IMR-90 (cell line): ENCODE measurements around the gene SLC22A14. TPM values are rescaled to one million over a fixed set of nuclear protein-coding genes. Genes with fewer than 3 reads are reported as not detected.

Source experiments
- ATAC-seq: fragments of 200-7000 bp; cut with Tn5 transposase; 2 replicates; pipeline ENCODE4 v1.9.1; 2020; ENCODE audit warnings: low read depth, mild to moderate bottlenecking, moderate library complexity
- BruUV-seq: library from RNA; stranded (reverse); fragments of 400-500 nt; replicated peaks from 2 replicates; lab custom pipeline; 2021; lab: Mats Ljungman, UMichigan
- CTCF ChIA-PET: fragments of 300-600 bp; formaldehyde crosslinking; extraction: SDS; loops from one replicate; lab custom pipeline; 2021; ENCODE audit warnings: antibody characterized with exemption; lab: Yijun Ruan, JAX
- POLR2A ChIA-PET: fragments of 300-600 bp; sonication (Branson Sonifier 250); formaldehyde crosslinking; loops from one replicate; lab custom pipeline; 2022; ENCODE audit warnings: antibody characterized with exemption; ENCODE audit not compliant: unreplicated experiment; lab: Charles Lee
- DNase-seq: peaks from one replicate; pipeline ENCODE4 v3.0.0; 2013
- H2AFZ ChIP-seq: replicated peaks from 2 replicates; pipeline ENCODE3; 2013; ENCODE audit warnings: low read length, mild to moderate bottlenecking; ENCODE audit not compliant: poor library complexity
- H2AK5ac ChIP-seq: 2 replicates; pipeline ENCODE4 v1.6.1; 2013; ENCODE audit warnings: low read depth, low read length, inconsistent platforms
- H2AK9ac ChIP-seq: replicated peaks from 2 replicates; pipeline ENCODE3; 2013; ENCODE audit warnings: mild to moderate bottlenecking, low read depth, low read length, moderate library complexity; ENCODE audit not compliant: poor library complexity
- H2BK120ac ChIP-seq: 2 replicates; pipeline ENCODE4 v1.6.1; 2013; ENCODE audit warnings: low read depth, low read length, inconsistent platforms
- H2BK15ac ChIP-seq: 3 replicates; pipeline ENCODE4 v1.6.1; 2013; ENCODE audit warnings: low read depth, low read length, inconsistent platforms
- H2BK20ac ChIP-seq: 2 replicates; pipeline ENCODE4 v1.6.1; 2013; ENCODE audit warnings: low read depth, mild to moderate bottlenecking, inconsistent platforms, low read length, moderate library complexity
- H2BK5ac ChIP-seq: 2 replicates; pipeline ENCODE4 v1.6.1; 2013; ENCODE audit warnings: mild to moderate bottlenecking, low read depth, low read length, inconsistent platforms; ENCODE audit not compliant: poor library complexity, severe bottlenecking
- H3K14ac ChIP-seq: replicated peaks from 2 replicates; pipeline ENCODE4 v1.6.1; 2013; ENCODE audit warnings: low read depth, low read length, inconsistent platforms
- H3K18ac ChIP-seq: 2 replicates; pipeline ENCODE4 v1.6.1; 2013; ENCODE audit warnings: low read depth, low read length, control low read depth
- H3K23ac ChIP-seq: 2 replicates; pipeline ENCODE4 v1.6.1; 2013; ENCODE audit warnings: low read depth, low read length, inconsistent platforms
- H3K27ac ChIP-seq: 2 replicates; pipeline ENCODE4 v1.5.1; 2013; ENCODE audit warnings: mild to moderate bottlenecking, control low read depth, low read length; ENCODE audit not compliant: insufficient read depth
- H3K27me3 ChIP-seq: 2 replicates; pipeline ENCODE4 v1.6.1; 2013; ENCODE audit warnings: low read length; ENCODE audit not compliant: control insufficient read depth, insufficient read depth
- H3K36me3 ChIP-seq: 2 replicates; pipeline ENCODE4 v1.6.1; 2013; ENCODE audit warnings: low read length, mixed read lengths; ENCODE audit not compliant: control insufficient read depth, insufficient read depth
- H3K4ac ChIP-seq: 2 replicates; pipeline ENCODE4 v1.6.1; 2013; ENCODE audit warnings: low read depth, low read length, inconsistent platforms
- H3K4me1 ChIP-seq: 2 replicates; pipeline ENCODE4 v1.6.1; 2013; ENCODE audit warnings: low read length, mixed read lengths; ENCODE audit not compliant: control insufficient read depth, insufficient read depth
- H3K4me2 ChIP-seq: 2 replicates; pipeline ENCODE4 v1.6.1; 2013; ENCODE audit warnings: low read depth, mild to moderate bottlenecking, control low read depth, low read length, moderate library complexity
- H3K4me3 ChIP-seq: 2 replicates; pipeline ENCODE4 v1.5.1; 2013; ENCODE audit warnings: low read depth, mild to moderate bottlenecking, control low read depth, low read length, moderate library complexity; ENCODE audit not compliant: insufficient read depth
- H3K56ac ChIP-seq: 2 replicates; pipeline ENCODE4 v1.6.1; 2013; ENCODE audit warnings: low read length, inconsistent platforms; ENCODE audit not compliant: insufficient read depth; ENCODE audit errors: extremely low read depth
- H3K79me1 ChIP-seq, 2 experiments: 2 replicates each; pipeline ENCODE4 v1.6.1; 2013; ENCODE audit warnings: low read length in 2 of 2, inconsistent platforms in 1 of 2, low read depth in 1 of 2
- H3K9ac ChIP-seq: 2 replicates; pipeline ENCODE4 v1.6.1; 2013; ENCODE audit warnings: low read depth, low read length, control low read depth
- H3K9me1 ChIP-seq: 2 replicates; pipeline ENCODE4 v1.6.1; 2013; ENCODE audit warnings: low read length, inconsistent platforms; ENCODE audit not compliant: insufficient read depth
- H3K9me3 ChIP-seq: 2 replicates; pipeline ENCODE4 v1.6.1; 2013; ENCODE audit warnings: low read length; ENCODE audit not compliant: control insufficient read depth, insufficient read depth
- H4K20me1 ChIP-seq: 2 replicates; pipeline ENCODE4 v1.6.1; 2013; ENCODE audit warnings: low read length, inconsistent platforms; ENCODE audit not compliant: insufficient read depth
- H4K5ac ChIP-seq: 2 replicates; pipeline ENCODE4 v1.6.1; 2013; ENCODE audit warnings: mild to moderate bottlenecking, low read depth, low read length, control low read depth
- H4K8ac ChIP-seq, 2 experiments: 2 replicates each; pipeline ENCODE4 v1.6.1; 2013; ENCODE audit warnings: low read depth in 2 of 2, low read length in 2 of 2, control low read depth in 1 of 2, inconsistent platforms in 1 of 2
- H4K91ac ChIP-seq: 2 replicates; pipeline ENCODE4 v1.6.1; 2013; ENCODE audit warnings: low read depth, low read length, inconsistent platforms; ENCODE audit not compliant: insufficient read depth
- CTCF ChIP-seq: conservative IDR thresholded peaks from 2 replicates; pipeline ENCODE4 v1.5.1; 2012; ENCODE audit warnings: mild to moderate bottlenecking, low read depth, low read length, improper control_type of control experiment
- POLR2A ChIP-seq: IDR thresholded peaks from 2 replicates; pipeline ENCODE4 v1.6.1; 2012; ENCODE audit warnings: mild to moderate bottlenecking, low read depth, low read length
- RFX5 ChIP-seq: IDR thresholded peaks from 2 replicates; pipeline ENCODE4 v1.8.0; 2012; ENCODE audit warnings: low read depth, mild to moderate bottlenecking, low read length, moderate library complexity
- WGBS, 2 experiments: methylation state at CpG; one replicate each; pipeline versions ENCODE4 v1.1.5 to v1.1.7; 2013; ENCODE audit warnings: missing lambda C conversion rate in 2 of 2; ENCODE audit not compliant: insufficient read length in 1 of 2; ENCODE audit errors: extremely low coverage in 2 of 2; 5-methylcytosine and 5-hydroxymethylcytosine counted together
- dilution Hi-C: fragments of 300-500 bp; cut with HindIII; formaldehyde crosslinking; loops from one replicate; pipeline ENCODE4 v1.14.3; 2018; ENCODE audit warnings: low sequenced_read_pairs; ENCODE audit not compliant: unreplicated experiment
- in situ Hi-C: fragments of 300-500 bp; cut with MboI; formaldehyde crosslinking; loops from 3 replicates; pipeline ENCODE4 v1.14.3; 2019; ENCODE audit warnings: low sequenced_read_pairs, inconsistent platforms, mixed read lengths
- intact Hi-C: fragments of 100-400 bp; cut with micrococcal nuclease; formaldehyde crosslinking; loops from 2 replicates; pipeline ENCODE4 v1.10.0; 2022
- polyA plus RNA-seq, 3 experiments: library from polyadenylated mRNA; depleted of rRNA; stranded (reverse); fragments of >200 nt; gene quantifications; 2 replicates each; pipeline ENCODE4 v1.2.3, GENCODE V29; 2012; ENCODE audit warnings: low replicate concordance in 1 of 3
- total RNA-seq: library from RNA; depleted of rRNA; stranded (reverse); fragments of >200 nt; gene quantifications from 2 replicates; pipeline ENCODE4 v1.2.3, GENCODE V29; 2012

Gene SLC22A14
- total and polyA plus RNA-seq, 2 of the 4 experiments (the other 2 are of a cell fraction): under 0.01 to 0.07 TPM

GRCh38 chr3:38366082-38366481, 84.0 kb downstream of the SLC22A14 start:
- H2AFZ ChIP-seq: no peak overlapping the region
- no peak overlapping the region for H2BK5ac ChIP-seq
- no peak overlapping the region for H2BK120ac ChIP-seq
- no peaks in the 10 kb centered on the region for H3K79me1 ChIP-seq
- no peak overlapping the region for H3K4ac ChIP-seq
- in situ Hi-C loops: no loop called here
- no peaks in the 10 kb centered on the region for H3K9me3 ChIP-seq
- no peak for DNase-seq
- H3K9me1 ChIP-seq: no peaks in the 10 kb centered on the region; the same call in 1 of the 2 replicates
- H3K4me1 ChIP-seq: no peaks in the 10 kb centered on the region
- H3K4me2 ChIP-seq: no peak overlapping the region
- no peak overlapping the region for H4K5ac ChIP-seq
- no peak for TF ChIP-seq RFX5
- TF ChIP-seq CTCF: no peak
- no peak for TF ChIP-seq POLR2A
- no peak overlapping the region for H2AK9ac ChIP-seq
- H4K20me1 ChIP-seq: no peaks in the 10 kb centered on the region
- intact Hi-C loops: no loop called here
- H4K91ac ChIP-seq: no peak overlapping the region
- ATAC-seq: no peak
- H3K14ac ChIP-seq: no peak overlapping the region
- CTCF ChIA-PET: no interaction called here
- H3K4me3 ChIP-seq: no peak overlapping the region
- POLR2A ChIA-PET: no interaction called here
- H3K27ac ChIP-seq: no peak overlapping the region
- no peak overlapping the region for H4K8ac ChIP-seq
- no peak overlapping the region for H2BK20ac ChIP-seq
- WGBS, 2 experiments: no CpG with 5 or more reads among the region's 3 CpGs
- no peak overlapping the region for H3K18ac ChIP-seq
- no TSS peak for BruUV-seq
- H3K27me3 ChIP-seq: no peaks in the 10 kb centered on the region
- no peak overlapping the region for H3K23ac ChIP-seq
- no peak overlapping the region for H3K9ac ChIP-seq
- H3K36me3 ChIP-seq: peaks cover 6% of the 10 kb centered on the region
- dilution Hi-C loops: loop anchor here (25.0 kb wide), 1 partner anchor 121 kb away; the partner anchor contains the start of gene EXOG
- no peak overlapping the region for H2BK15ac ChIP-seq
- no peak overlapping the region for H3K56ac ChIP-seq
- no peak overlapping the region for H2AK5ac ChIP-seq
